Neuron (in vitro differentiated cells): ENCODE data around the gene RFNG.
A peak's percentile ranks its signal among the peaks of the same experiment; 100 is the strongest.
"Not testable (repeated sequence)": the region's sequence is repeated elsewhere in the genome, so short reads cannot be mapped to it uniquely, and the experiment has no call there.

Experiments used
- H2AFZ ChIP-seq: one replicate; pipeline ENCODE4 v1.6.1; 2013; ENCODE audit warnings: low read depth, mild to moderate bottlenecking, inconsistent platforms, low read length, moderate library complexity
- H3K27me3 ChIP-seq: one replicate; pipeline ENCODE4 v1.6.1; 2013; ENCODE audit warnings: low read length; ENCODE audit not compliant: insufficient read depth
- H3K36me3 ChIP-seq: one replicate; pipeline ENCODE4 v1.6.1; 2013; ENCODE audit warnings: low read length; ENCODE audit not compliant: insufficient read depth
- H3K4me1 ChIP-seq: one replicate; pipeline ENCODE4 v1.6.1; 2013; ENCODE audit warnings: low read length; ENCODE audit not compliant: insufficient read depth
- H3K4me3 ChIP-seq: 2 replicates; pipeline ENCODE4 v1.5.1; 2013; ENCODE audit warnings: mild to moderate bottlenecking, low read length, moderate library complexity
- H3K9me3 ChIP-seq: one replicate; pipeline ENCODE4 v1.6.1; 2013; ENCODE audit warnings: low read length

Gene RFNG

GRCh38 chr17:82045936-82046484 lies 5.6 kb downstream of the RFNG start:
- Histone ChIP-seq H3K36me3 (peaks cover 22% of the 10 kb centered on the region), H2AFZ (no peak overlapping the region), H3K27me3 (no peaks in the 10 kb centered on the region), H3K9me3 (no peaks in the 10 kb centered on the region), H3K4me1 (peaks cover 8% of the 10 kb centered on the region), H3K4me3 (no peak overlapping the region)

DNA sequence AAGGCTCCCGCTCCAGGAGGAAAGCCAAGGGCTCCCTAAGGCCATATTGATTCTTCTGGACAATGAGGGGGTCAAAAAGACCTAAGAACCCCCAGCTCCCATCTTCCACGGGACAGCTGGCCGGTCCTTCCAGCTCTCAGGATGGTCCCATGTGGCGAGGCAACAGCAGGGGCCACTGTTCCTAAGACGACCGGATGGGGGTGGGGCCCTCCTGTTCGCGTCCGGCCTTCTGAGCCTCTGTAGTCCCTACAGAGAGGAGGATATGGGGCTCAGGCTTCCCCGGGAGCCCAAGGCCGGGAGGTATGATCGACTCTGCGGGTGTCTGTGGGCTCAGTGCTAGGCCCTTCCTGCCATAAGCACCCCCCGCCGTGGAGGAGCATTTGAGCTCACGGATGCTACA lies 8.1 kb downstream of the RFNG start:
- Histone ChIP-seq H3K27me3 (no peaks in the 10 kb centered on the region), H3K9me3 (no peaks in the 10 kb centered on the region), H3K4me1 (no peaks in the 10 kb centered on the region), H2AFZ (no peak overlapping the region), H3K4me3 (no peak overlapping the region), H3K36me3 (peaks cover 10% of the 10 kb centered on the region)

DNA sequence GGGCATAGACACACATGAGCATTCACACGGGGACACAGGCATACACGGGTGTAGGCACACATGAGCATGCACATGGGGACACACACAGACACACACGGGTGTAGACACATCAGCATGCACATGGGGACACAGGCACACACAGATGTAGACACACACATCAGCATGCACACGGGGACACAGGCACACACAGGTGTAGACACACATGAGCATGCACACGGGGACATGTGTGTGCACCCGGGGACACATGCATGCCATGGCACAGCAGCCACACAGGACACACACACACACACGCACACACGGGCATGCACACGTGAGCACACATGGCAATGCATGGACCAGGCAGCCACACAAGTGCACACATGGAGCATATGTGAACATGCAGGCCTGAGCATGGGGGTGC lies 9.0 kb downstream of the RFNG start:
- Histone ChIP-seq H3K27me3 (no peaks in the 10 kb centered on the region), H3K9me3 (no peaks in the 10 kb centered on the region), H2AFZ (no peak overlapping the region), H3K4me1 (no peaks in the 10 kb centered on the region), H3K36me3 (peaks cover 4% of the 10 kb centered on the region), H3K4me3 (no peak overlapping the region)

GRCh38 chr17:82041144-82041814 lies 10.3 kb downstream of the RFNG start:
- no peak overlapping the region for H3K4me3 ChIP-seq

GRCh38 chr17:82039695-82040299 lies 11.8 kb downstream of the RFNG start:
- Histone ChIP-seq H3K27me3 (no peaks in the 10 kb centered on the region), H3K4me1 (peaks cover 12% of the 10 kb centered on the region), H3K9me3 (no peaks in the 10 kb centered on the region), H2AFZ (no peak overlapping the region), H3K4me3 (no peak overlapping the region), H3K36me3 (peaks cover 7% of the 10 kb centered on the region)

More at GRCh38 chr17:82041144-82041814, 10.3 kb downstream of the RFNG start:
- Histone ChIP-seq H2AFZ (no peak overlapping the region), H3K4me1 (peaks cover 7% of the 10 kb centered on the region), H3K9me3 (no peaks in the 10 kb centered on the region), H3K36me3 (no peaks in the 10 kb centered on the region), H3K27me3 (no peaks in the 10 kb centered on the region)

DNA sequence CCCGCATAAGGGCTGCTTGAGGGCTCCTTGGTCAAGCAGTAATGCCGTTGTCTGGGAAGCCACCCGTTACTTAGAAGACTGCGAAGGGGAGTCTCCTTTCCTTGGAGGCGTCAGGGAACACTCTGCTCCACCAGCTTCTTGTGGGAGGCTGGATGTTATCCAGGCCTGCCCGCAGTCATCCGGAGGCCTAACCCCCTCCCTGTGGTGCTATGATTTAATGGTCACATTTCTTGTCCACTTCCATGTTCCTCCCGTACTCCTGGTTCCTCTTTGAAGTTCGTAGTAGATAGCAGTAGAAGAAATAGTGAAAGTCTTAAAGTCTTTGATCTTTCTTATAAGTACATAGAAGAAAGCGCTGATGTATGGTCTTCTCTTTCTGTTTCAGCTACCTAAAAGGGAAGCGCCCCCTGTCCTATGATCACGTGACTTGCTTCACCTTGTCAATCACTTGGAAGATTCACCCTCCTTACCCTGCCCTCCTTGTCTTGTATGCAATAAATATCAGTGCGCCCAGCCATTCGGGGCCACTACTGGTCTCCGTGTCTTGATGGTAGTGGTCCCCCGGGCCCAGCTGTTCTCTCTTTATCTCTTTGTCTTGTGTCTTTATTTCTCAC lies 12.7 kb downstream of the RFNG start:
- not testable (repeated sequence) for H2AFZ ChIP-seq, H3K4me3 ChIP-seq, H3K27me3 ChIP-seq, H3K9me3 ChIP-seq, H3K36me3 ChIP-seq
- H3K4me1 ChIP-seq = peaks cover 16% of the 10 kb centered on the region

- no peaks in the 10 kb centered on the region for H3K9me3 ChIP-seq
- peaks cover 17% of the 10 kb centered on the region for H3K4me1 ChIP-seq
- peaks cover 7% of the 10 kb centered on the region for H3K36me3 ChIP-seq
- H2AFZ ChIP-seq = peak overlapping the region; percentile 33
- peak overlapping the region; percentile 85 for H3K4me3 ChIP-seq
- H3K27me3 ChIP-seq = no peaks in the 10 kb centered on the region
These were observed 13.8 kb downstream of the RFNG start for GRCh38 chr17:82037889-82038195.

DNA sequence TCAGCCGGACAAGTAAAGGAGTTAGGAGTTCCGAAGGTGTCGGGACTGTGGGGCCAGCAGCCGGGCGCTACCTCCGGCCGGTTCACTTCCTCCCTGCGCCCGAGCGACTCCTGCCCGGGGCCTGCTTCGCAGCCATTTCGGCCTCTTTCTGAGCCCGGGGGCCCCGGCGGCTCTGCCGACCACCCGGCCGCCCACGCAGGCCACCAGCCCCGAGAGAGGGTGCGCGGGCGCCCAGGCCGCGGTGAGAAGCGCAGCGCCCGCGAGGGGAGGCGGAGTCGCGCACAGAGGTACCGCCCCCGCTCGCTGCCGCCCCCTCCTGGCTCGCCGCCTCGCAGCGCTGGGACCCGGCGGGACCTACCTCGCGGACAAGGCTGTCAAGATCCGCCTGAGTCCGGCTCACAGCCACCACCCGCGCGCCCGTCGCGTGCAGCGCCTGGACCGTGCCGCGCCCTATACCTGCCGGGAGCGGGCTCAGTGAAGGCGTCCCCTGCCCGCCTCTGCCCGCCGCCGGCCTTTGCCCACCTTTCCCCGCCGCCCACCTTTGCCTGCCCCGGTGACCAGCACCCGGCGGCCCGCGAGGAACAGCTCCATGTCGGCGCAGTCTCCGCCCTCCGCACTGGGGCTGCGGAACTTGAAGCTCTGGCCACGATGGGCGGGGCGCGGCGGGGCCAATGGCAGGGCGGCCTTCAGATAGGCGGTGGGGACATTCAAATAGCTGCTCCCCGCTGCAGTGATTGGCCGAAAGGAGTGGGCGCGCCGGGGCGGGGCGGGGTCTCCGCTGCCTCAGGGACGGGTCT lies 14.3 kb downstream of the RFNG start, which contains the start of gene DCXR:
Gene DCXR, minus strand, starts transcription at position 606 of the 797 bp plus-strand sequence. Its CDS starts 15 bp downstream, at position 591.
- no peaks in the 10 kb centered on the region for H3K27me3 ChIP-seq
- peak within 1 kb of the TSS; percentile 85 for H3K4me3 ChIP-seq
- peaks cover 7% of the 10 kb centered on the region for H3K36me3 ChIP-seq
- no peaks in the 10 kb centered on the region for H3K9me3 ChIP-seq
- H3K4me1 ChIP-seq = peaks cover 23% of the 10 kb centered on the region
- H2AFZ ChIP-seq = peak within 1 kb of the TSS; percentile 33

DNA sequence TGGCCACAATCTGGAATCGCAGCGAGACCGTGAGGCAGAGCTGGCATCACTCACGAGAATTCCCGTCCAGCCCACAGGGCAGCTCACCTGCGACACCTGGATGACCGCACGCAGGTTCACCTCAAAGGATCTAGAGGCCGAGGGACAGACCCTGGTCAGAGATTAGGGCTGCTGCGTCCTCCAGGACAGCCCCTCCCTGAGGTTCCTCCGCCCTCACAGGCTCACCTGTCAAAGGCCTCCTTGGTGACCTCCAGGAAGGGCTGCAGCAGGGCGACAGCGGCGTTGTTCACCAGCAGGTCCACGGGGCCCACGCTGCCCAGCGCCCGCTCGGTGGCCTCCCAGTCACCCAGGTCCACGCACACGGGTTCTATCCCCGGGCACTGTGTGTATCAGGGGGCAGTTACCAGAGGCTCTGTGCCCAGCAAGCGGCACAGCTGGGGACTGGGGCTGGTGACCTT lies 14.9 kb downstream of the RFNG start:
- H3K9me3 ChIP-seq = no peaks in the 10 kb centered on the region
- peaks cover 7% of the 10 kb centered on the region for H3K36me3 ChIP-seq
- no peak overlapping the region for H2AFZ ChIP-seq
- H3K4me1 ChIP-seq = peaks cover 27% of the 10 kb centered on the region
- H3K27me3 ChIP-seq = no peaks in the 10 kb centered on the region
- peak overlapping the region; percentile 85 for H3K4me3 ChIP-seq

GRCh38 chr17:82035956-82036633 lies 15.5 kb downstream of the RFNG start:
- Histone ChIP-seq H3K4me1 (peaks cover 27% of the 10 kb centered on the region), H3K4me3 (peak overlapping the region; percentile 85), H2AFZ (no peak overlapping the region), H3K36me3 (peaks cover 7% of the 10 kb centered on the region), H3K9me3 (no peaks in the 10 kb centered on the region), H3K27me3 (no peaks in the 10 kb centered on the region)

- Histone ChIP-seq H2AFZ (no peak overlapping the region), H3K36me3 (peaks cover 7% of the 10 kb centered on the region), H3K9me3 (no peaks in the 10 kb centered on the region), H3K4me1 (peaks cover 30% of the 10 kb centered on the region), H3K4me3 (no peak overlapping the region), H3K27me3 (no peaks in the 10 kb centered on the region)
These were observed 16.1 kb downstream of the RFNG start for GRCh38 chr17:82035488-82035887.

GRCh38 chr17:82034371-82035011 lies 17.1 kb downstream of the RFNG start:
- H3K27me3 ChIP-seq = no peaks in the 10 kb centered on the region
- no peaks in the 10 kb centered on the region for H3K9me3 ChIP-seq
- peaks cover 33% of the 10 kb centered on the region for H3K4me1 ChIP-seq
- no peak overlapping the region for H3K4me3 ChIP-seq
- H2AFZ ChIP-seq = no peak overlapping the region
- H3K36me3 ChIP-seq = peaks cover 7% of the 10 kb centered on the region
